ENCODE measurements around the gene SNX25. TPM values are rescaled to one million over a fixed set of nuclear protein-coding genes. Genes with fewer than 3 reads are reported as not detected.

The SNX25 gene
- total RNA-seq, result 13.0 TPM

GRCh38 chr4:185209031-185209851 lies at the start of gene SNX25:
Gene SNX25 (plus strand): TSS chr4:185209598. CDS start chr4:185209827, 229 bp downstream.
- no peaks in the 10 kb centered on the region for H3K36me3 ChIP-seq
- peaks cover 29% of the 10 kb centered on the region for H3K4me1 ChIP-seq
- H3K9me3 ChIP-seq, result no peaks in the 10 kb centered on the region
- H3K27ac ChIP-seq, result peak within 1 kb of the TSS; percentile 89
- H3K4me3 ChIP-seq, result peak within 1 kb of the TSS; percentile 62 to 68
- peak; percentile 68 to 89 for TF ChIP-seq POLR2A (IDR thresholded peaks at IDR 0.05)
- TF ChIP-seq CTCF (IDR thresholded peaks at IDR 0.05), result no peak
- peak; percentile 16 to 62 for TF ChIP-seq POLR2AphosphoS5 (IDR thresholded peaks at IDR 0.05; ENCODE audit: insufficient read depth in 1 of 2, low read depth in 1 of 2)
- intact Hi-C loops (cut with DNase I), result loop anchor here (5.0 to 10.0 kb wide), 2 partner anchors 186 to 1702 kb away; partner anchors contain the start of genes ANKRD37, ING2 and LRP2BP
- no peaks in the 10 kb centered on the region for H3K27me3 ChIP-seq
- DNase-seq (ENCODE audit: extremely low spot score in 2 of 2), result no peak

- Histone ChIP-seq H3K27me3 (no peaks in the 10 kb centered on the region), H3K36me3 (peaks cover 0 to 36% of the 10 kb centered on the region in 2 donors), H3K9me3 (no peaks in the 10 kb centered on the region), H3K27ac (no peak overlapping the region), H3K4me3 (no peak overlapping the region), H3K4me1 (no peaks in the 10 kb centered on the region)
- no peak for DNase-seq (ENCODE audit: extremely low spot score in 2 of 2)
- TF ChIP-seq POLR2AphosphoS5 (IDR thresholded peaks at IDR 0.05; ENCODE audit: insufficient read depth in 1 of 2, low read depth in 1 of 2) (no peak), POLR2A (IDR thresholded peaks at IDR 0.05) (no peak), CTCF (IDR thresholded peaks at IDR 0.05) (no peak)
- intact Hi-C loops (cut with DNase I), result no loop called here
These were observed 43.8 kb upstream of the SNX25 start for GRCh38 chr4:185165605-185166063.

- Histone ChIP-seq H3K27me3 (no peaks in the 10 kb centered on the region), H3K9me3 (no peaks in the 10 kb centered on the region), H3K4me1 (no peaks in the 10 kb centered on the region), H3K4me3 (no peak overlapping the region), H3K36me3 (peaks cover 0 to 27% of the 10 kb centered on the region in 2 donors), H3K27ac (no peak overlapping the region)
- no peak for DNase-seq (ENCODE audit: extremely low spot score in 2 of 2)
- TF ChIP-seq POLR2AphosphoS5 (IDR thresholded peaks at IDR 0.05; ENCODE audit: insufficient read depth in 1 of 2, low read depth in 1 of 2) (no peak), POLR2A (IDR thresholded peaks at IDR 0.05) (no peak), CTCF (IDR thresholded peaks at IDR 0.05) (no peak)
- intact Hi-C loops (cut with DNase I), result no loop called here
These were observed 42.2 kb upstream of the SNX25 start for GRCh38 chr4:185167234-185167633.

GRCh38 chr4:185171373-185172071 lies 37.9 kb upstream of the SNX25 start:
- no peaks in the 10 kb centered on the region for H3K4me1 ChIP-seq
- no peak for DNase-seq (ENCODE audit: extremely low spot score in 2 of 2)
- no peak overlapping the region for H3K4me3 ChIP-seq
- no peaks in the 10 kb centered on the region for H3K27me3 ChIP-seq
- H3K36me3 ChIP-seq, result peaks cover 0 to 30% of the 10 kb centered on the region in 2 donors
- no peak overlapping the region for H3K27ac ChIP-seq
- intact Hi-C loops (cut with DNase I), result no loop called here
- H3K9me3 ChIP-seq, result no peaks in the 10 kb centered on the region
- TF ChIP-seq POLR2A (IDR thresholded peaks at IDR 0.05) (no peak), CTCF (IDR thresholded peaks at IDR 0.05) (no peak), POLR2AphosphoS5 (IDR thresholded peaks at IDR 0.05; ENCODE audit: insufficient read depth in 1 of 2, low read depth in 1 of 2) (no peak)

Data from vagina (tissue), 2 donors.